ENCODE data around the gene ABCA7. TPM values are rescaled to one million over a fixed set of nuclear protein-coding genes. Genes with fewer than 3 reads are reported as not detected.
A peak's percentile ranks its signal among the peaks of the same experiment; 100 is the strongest.

The ABCA7 gene
- total RNA-seq, 1 donor from 2014 or later, result 10.5 TPM

DNA sequence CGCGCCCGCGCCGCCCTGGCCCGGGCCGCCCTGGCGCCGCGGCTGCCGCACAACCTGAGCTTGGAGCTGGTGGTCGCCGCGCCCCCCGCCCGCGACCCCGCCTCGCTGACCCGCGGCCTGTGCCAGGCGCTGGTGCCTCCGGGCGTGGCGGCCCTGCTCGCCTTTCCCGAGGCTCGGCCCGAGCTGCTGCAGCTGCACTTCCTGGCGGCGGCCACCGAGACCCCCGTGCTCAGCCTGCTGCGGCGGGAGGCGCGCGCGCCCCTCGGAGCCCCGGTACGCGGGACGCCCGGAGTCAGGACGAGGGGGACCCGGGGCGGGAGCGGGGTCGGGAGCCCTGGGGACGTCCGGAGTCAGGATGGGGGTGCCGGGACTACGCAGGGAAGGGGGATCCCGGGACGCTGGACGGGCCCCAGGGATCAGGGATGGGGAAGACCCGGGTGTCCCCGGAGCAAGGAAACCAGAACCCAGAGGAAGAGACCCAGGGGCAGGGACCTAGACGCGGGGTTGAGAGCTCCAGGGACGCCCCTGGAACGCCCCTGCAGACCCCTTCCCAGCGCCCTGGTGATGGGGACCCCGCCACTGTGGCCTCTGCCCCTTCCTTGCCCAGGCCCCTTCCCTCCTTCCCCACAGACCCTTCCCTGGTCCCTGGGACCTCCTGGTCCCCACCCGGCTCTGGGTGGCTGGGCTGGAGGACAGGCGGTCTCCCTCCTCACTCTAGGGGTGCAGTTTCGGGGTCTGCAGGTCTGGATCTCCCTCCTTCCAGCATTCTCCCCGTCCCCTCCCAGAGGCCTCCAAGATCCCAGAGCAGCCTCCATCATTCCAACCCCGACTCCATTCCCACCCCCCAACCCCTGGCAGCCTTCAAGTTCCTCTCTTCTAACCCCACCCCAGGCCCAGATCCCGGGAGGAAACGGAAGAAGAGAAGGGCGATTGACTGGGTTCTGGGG is 39.0 kb upstream of the ABCA7 start:
- intact Hi-C loops (cut with DNase I), result no loop called here
- DNase-seq (ENCODE audit: low spot score), result no peak

DNA sequence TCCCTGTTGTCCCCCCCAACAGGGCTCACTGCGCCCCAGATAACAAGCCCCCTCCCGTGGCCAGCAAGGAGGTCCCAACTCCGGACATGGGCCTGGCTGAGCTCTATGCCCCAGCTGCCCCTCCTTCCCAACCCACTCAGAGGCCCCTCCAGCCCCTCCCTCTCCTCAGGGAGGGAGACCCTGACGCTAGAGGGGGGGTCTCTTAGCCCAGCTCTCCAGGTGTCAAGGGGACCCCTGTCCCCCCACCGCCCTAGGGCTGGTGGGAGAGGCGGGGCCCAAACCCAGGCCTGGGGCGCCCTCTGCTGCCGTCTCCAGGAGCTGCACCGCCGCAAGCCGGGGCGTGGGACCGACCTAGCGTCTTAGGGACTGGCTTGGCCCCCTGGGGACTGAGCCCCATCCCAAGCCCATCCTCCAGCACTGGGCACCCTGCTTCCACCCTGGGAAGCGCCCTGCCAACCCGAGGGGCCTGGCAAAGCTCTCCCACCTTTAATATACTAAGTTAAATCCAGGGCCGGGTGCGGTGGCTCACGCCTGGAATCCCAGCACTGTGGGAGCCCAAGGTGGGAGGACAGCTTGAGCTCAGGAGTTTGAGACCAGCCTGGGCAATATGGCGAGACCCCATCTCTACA is 38.3 kb upstream of the ABCA7 start:
- intact Hi-C loops (cut with DNase I), result no loop called here
- DNase-seq (ENCODE audit: low spot score), result peak; percentile 88

DNA sequence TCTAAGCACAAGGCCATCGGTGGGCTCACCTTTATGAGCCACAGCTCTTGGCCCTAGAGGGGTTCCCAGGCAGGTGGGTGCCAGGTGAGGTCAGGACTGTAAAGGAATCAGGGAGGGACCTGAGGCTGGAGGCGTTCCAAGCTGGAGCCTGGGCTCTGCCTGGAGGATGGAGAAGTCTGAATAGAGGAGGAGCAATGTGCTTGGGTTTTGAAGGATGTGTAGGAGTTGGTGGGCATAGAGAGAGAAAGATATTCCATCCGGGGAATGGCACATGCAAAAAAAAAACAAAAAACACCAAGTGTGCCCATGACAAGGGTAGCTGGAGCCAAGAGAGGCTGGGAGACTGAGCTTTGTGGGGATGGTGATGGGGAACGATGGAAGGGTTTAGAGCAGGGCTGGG is 37.3 kb upstream of the ABCA7 start:
- DNase-seq (ENCODE audit: low spot score), result no peak
- intact Hi-C loops (cut with DNase I), result no loop called here

DNA sequence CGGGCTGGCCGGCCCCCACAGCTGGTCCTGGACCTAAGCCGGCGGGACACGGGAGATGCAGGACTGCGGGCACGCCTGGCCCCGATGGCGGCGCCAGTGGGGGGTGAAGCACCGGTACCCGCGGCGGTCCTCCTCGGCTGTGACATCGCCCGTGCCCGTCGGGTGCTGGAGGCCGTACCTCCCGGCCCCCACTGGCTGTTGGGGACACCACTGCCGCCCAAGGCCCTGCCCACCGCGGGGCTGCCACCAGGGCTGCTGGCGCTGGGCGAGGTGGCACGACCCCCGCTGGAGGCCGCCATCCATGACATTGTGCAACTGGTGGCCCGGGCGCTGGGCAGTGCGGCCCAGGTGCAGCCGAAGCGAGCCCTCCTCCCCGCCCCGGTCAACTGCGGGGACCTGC is 36.6 kb upstream of the ABCA7 start:
- DNase-seq (ENCODE audit: low spot score), result no peak
- intact Hi-C loops (cut with DNase I), result no loop called here

DNA sequence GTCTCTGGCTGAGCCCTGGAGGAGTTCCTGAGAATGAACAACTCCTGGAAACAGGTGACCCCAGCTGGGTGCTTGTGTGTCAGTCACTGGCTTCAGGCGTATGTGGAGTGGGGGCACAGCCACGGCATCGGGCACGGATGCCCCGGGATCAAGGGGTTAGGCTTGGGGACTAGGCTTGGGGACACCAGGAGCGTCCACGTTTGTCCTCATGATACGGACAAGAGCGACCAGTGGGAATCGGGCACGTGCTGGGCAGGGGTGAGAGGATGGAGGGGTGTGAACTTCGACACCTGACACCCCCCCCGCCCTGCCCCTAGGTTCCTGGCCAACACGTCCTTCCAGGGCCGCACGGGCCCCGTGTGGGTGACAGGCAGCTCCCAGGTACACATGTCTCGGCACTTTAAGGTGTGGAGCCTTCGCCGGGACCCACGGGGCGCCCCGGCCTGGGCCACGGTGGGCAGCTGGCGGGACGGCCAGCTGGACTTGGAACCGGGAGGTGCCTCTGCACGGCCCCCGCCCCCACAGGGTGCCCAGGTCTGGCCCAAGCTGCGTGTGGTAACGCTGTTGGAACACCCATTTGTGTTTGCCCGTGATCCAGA is 35.6 kb upstream of the ABCA7 start:
- no peak for DNase-seq (ENCODE audit: low spot score)
- intact Hi-C loops (cut with DNase I), result no loop called here

DNA sequence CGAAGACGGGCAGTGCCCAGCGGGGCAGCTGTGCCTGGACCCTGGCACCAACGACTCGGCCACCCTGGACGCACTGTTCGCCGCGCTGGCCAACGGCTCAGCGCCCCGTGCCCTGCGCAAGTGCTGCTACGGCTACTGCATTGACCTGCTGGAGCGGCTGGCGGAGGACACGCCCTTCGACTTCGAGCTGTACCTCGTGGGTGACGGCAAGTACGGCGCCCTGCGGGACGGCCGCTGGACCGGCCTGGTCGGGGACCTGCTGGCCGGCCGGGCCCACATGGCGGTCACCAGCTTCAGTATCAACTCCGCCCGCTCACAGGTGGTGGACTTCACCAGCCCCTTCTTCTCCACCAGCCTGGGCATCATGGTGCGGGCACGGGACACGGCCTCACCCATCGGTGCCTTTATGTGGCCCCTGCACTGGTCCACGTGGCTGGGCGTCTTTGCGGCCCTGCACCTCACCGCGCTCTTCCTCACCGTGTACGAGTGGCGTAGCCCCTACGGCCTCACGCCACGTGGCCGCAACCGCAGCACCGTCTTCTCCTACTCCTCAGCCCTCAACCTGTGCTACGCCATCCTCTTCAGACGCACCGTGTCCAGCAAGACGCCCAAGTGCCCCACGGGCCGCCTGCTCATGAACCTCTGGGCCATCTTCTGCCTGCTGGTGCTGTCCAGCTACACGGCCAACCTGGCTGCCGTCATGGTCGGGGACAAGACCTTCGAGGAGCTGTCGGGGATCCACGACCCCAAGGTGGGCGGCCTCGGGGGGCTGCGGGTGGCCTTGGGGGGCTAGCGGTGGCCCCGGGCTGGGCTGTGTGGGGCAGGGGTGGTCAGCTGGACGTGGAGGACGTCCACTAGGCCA is 34.9 kb upstream of the ABCA7 start:
- intact Hi-C loops (cut with DNase I), result no loop called here
- no peak for DNase-seq (ENCODE audit: low spot score)

DNA sequence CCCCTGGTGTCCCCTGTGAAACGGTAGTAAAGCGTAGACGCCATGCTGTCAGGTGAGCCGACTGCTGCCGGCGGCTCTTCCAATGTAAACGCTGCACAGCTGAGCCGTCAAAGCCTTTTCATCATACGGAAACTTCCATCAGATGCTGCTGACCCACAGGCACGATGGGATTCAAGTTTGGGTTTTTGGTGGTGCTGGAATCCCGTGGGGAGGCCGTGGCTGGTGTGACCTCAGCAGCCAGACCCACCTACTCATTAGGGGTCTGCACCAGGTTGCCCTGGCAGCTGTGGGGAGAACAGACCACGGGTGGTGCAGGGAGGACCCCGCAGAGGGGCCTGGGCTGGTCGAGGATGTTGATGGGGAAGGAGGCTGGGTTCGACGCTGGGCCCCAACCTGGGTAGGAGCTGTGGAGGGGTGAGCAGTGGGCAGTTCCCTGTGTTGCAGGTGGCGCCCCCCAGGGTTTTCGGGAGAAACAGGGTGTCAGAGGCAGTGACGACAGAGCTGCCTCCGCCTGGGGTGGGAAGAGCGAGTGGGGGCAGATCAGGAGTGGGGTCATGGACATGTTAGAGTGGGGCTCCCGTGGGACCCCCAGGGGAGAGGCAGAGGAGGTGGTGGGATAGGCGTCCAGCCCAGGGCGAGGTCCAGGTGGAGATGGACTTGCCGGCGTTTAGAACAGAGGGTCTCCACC is 33.1 kb upstream of the ABCA7 start:
- intact Hi-C loops (cut with DNase I), result no loop called here
- DNase-seq (ENCODE audit: low spot score), result no peak

DNA sequence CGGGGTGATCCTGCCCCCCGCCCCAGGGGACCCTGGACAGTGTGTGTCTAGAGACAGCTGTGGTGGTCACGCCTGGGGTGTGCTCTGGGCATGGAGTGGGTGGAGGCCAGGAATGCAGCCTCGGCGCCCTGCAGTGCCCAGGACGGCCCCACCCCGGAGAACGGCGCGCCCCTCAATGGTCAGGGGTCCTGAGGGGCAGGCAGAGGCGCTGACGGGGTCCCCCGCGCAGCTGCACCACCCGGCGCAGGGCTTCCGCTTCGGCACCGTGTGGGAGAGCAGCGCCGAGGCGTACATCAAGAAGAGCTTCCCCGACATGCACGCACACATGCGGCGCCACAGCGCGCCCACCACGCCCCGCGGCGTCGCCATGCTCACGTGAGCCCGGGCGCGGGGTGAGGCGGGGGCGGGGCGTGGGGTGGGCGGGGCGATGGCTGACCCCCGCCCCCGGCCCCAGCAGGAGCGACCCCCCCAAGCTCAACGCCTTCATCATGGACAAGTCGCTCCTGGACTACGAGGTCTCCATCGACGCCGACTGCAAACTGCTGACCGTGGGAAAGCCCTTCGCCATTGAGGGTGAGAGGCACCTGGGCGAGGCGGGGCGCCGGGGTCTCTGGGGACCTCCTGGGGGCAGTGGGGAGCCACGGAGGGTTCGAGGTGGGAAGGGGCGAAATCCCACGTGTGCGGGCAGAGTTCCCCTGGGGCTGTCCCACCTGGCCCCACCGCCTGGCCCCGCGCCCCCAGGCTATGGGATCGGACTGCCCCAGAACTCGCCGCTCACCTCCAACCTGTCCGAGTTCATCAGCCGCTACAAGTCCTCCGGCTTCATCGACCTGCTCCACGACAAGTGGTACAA is 32.3 kb upstream of the ABCA7 start:
- no peak for DNase-seq (ENCODE audit: low spot score)
- intact Hi-C loops (cut with DNase I), result no loop called here

DNA sequence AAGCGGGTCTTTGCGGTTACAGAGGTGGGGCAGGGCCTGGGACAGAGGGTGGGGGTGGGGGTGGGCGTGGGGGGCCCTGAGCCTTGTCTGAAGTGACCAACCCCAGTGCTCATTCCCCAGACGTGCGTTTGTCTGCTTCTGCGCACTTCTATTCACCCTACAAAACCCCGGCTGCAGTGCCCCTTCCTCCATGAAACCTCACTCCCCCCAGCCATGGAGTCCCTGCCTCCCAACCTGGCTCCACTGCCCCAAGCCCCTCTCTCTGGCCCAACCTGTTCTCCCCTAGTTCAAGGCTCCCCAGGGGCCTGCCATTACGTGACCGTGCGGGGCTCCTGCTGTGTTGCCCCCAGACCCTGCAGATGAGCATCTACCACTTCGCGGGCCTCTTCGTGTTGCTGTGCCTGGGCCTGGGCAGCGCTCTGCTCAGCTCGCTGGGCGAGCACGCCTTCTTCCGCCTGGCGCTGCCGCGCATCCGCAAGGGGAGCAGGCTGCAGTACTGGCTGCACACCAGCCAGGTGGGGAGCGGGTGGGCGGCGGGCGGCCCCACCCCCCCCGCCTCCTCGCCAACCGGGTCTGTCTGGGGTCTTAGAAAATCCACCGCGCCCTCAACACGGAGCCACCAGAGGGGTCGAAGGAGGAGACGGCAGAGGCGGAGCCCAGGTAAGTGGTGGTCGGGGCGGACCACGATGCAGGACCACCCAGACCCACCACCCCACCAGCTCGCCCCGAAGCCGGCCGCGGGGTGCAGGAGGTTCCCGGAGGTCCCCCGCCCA is 31.5 kb upstream of the ABCA7 start:
- intact Hi-C loops (cut with DNase I), result no loop called here
- DNase-seq (ENCODE audit: low spot score), result no peak

DNA sequence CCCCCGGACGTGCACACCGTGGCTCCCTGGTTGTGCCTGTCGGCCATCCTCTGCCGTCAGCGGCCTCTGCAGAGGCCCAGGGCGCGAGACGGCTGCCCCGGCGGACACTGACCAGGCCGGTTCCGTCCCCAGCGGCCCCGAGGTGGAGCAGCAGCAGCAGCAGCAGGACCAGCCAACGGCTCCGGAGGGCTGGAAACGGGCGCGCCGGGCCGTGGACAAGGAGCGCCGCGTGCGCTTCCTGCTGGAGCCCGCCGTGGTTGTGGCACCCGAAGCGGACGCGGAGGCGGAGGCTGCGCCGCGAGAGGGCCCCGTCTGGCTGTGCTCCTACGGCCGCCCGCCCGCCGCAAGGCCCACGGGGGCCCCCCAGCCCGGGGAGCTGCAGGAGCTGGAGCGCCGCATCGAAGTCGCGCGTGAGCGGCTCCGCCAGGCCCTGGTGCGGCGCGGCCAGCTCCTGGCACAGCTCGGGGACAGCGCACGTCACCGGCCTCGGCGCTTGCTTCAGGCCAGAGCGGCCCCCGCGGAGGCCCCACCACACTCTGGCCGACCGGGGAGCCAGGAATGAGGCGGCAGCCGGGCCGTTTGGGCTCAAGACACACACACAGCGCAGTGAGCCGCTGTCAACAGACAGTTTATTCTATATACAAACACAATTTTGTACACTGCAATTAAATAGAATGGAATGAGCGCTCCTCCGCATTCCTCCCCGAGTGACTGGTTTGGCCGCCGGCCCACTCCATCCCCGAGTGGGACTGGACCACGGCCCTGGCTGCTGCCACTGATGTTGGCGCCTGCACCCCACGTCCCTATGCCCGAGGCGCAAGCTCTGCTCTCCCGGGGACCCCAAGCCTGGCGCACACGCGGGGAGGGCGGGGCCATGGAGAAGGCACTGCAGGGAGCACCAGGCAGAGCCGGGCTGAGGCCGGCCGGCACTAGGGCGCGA is 30.6 kb upstream of the ABCA7 start:
- intact Hi-C loops (cut with DNase I), result no loop called here
- DNase-seq (ENCODE audit: low spot score), result no peak

DNA sequence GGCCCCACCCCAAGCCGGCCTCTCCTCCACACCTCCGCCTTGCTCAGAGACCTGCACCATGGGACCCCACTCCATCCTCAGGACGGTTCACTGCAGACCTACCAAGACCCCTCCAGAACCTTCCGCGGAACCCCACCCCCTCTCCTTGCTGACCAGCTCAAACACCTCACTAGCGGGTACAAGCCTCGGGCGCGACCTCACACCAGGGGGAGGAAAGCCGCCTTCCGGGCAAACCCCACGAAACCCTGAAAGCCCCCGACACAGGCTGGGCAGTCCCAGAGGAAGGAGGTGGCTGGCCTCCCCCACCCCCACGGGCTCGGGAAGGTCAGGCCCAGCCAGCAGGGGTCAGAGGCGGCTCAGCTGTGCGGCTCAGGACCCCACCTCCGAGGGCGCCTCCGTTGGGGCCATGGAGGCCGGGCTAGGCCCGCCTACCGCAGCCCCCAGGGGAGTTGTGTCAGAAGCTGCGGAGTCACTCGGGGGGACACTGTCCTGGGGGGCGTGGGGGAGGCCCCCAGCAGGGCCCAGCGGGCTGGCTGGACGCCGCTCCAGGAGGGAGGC is 29.8 kb upstream of the ABCA7 start:
- intact Hi-C loops (cut with DNase I), result no loop called here

DNA sequence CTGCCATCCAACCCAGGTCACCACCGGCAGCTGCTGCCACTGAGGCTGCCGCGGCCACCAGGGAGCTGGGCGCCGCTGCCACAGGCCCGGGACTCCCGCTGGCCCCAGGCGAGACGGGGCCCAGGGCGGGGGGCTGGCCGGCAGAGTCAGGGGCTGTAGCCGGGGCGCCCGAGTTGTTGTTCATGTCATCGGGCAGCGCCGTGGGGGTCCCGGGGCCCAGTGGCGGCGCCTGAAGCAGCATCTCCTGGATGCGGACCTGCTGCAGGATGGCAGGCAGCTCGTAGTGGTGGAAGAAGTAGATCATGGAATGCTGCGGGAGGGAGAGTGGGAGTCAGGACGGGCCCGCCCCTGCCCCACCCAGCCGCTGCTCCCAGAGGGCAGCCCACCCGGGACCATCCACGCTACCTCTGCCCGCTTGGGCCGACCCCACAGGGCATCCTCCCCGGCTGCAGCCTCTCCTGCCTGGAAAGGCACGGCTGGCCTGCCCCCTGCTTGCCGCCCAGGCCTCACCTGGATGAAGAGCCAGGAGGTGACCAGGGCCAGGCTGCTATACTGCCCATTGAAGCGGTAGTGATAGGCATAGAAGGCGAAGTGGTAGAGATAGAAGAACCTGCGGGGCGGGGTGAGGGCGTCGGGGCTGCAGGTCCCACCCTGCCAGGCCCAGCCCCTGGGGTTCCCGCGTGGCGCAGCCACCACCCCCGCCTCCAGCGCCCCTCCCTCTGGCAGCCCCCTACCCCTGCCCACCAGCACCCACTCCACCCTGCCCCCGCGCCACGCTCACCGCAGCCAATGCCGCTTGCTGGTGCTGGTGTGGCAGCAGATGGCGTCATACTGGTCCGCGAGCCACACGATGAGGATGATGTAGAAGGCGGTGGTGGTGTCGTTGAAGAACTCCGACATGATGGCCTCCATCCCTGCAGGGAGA is 29.1 kb upstream of the ABCA7 start:
- intact Hi-C loops (cut with DNase I), result no loop called here

More for the DNA sequence above, 29.8 kb upstream of the ABCA7 start:
- DNase-seq (ENCODE audit: low spot score), result no peak

DNA sequence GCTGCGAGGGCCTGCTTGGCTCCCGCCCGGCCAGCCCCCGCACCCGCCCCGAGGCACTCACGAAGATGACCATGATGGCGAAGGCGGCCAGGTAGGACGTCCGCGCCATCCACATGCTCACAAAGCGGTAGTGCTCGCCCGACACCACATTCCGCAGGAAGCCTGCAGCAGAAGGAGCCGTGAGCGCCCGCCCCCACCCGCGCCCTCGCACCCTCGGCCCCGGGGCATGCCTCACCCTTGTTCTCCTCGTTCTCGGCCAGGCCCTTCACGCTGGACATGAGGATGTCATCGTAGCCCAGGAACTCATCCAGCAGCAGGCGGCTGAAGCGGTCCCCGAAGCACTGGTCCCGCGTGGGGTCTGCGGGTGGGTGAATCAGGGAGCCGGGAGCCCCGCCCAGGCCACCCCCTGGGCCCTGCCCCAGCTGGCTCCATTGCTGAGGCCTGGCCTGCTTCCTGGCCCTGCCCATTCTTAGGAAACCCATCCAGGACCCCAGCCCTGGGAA is 28.0 kb upstream of the ABCA7 start:
- DNase-seq (ENCODE audit: low spot score), result no peak
- intact Hi-C loops (cut with DNase I), result no loop called here

More for the DNA sequence above, 29.1 kb upstream of the ABCA7 start:
- DNase-seq (ENCODE audit: low spot score), result no peak

DNA sequence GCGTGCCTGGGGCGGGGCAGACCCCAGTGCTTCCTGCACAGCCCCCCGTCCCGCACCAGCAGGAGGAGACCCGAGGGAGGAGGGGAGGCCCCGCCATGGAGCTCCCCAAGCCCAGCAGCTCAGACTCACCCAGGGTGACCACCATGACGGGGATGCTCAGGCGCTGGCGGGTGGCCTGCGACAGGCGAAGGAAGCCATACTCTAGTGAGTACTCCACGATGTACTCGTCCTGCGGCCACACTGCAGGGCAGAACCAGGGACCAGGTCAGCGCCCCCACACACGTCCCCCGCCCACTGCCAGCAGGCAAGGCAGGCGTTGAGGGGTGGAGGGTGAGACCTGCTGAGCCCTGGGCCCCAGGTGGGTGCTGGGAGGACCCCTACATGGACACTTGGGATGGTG is 27.6 kb upstream of the ABCA7 start:
- DNase-seq (ENCODE audit: low spot score), result no peak
- intact Hi-C loops (cut with DNase I), result no loop called here

DNA sequence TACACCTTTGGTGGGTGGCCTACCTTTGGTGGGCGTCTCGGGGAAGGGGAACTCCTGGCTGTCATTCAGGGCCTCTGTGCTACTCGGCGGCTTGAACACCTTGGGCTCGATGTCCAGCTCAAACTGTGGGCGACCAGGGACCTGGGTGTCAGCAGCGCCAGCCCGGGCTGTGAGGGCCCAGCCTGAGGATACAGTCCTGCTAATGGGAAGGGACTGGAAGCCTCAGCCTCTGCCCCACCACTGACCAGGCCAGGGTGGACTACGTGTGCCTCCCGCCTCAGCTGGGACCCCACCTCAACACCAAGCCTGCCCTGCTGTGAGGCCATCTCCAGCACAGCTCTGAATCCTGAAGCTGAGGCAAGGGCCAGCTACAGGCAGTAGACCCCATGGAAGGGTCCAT is 26.7 kb upstream of the ABCA7 start:
- intact Hi-C loops (cut with DNase I), result no loop called here
- DNase-seq (ENCODE audit: low spot score), result no peak

Measured in cardiac septum (tissue), 1 donor.